ENCODE data around the gene GFRAL.

DNA sequence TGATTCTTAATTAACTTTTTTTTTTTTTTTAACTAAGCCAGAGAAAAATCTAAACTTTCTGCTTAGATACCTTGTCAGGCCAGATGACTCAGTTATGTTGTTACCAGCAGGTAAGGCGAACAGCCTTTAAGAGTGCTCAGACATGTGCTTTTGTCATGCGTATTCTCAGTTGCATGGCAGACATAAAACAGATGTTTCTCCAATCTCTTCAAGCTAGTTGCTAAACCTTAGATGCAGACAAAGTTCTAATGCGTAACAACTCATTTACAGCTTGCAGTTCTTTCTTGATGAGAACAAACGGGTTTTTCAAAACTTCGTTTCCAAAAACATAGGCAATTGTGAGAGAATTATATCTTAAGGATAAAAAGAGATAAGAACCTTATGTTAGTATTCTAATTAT is 49.6 kb upstream of the GFRAL start:
- TF ChIP-seq, protein P1, sequence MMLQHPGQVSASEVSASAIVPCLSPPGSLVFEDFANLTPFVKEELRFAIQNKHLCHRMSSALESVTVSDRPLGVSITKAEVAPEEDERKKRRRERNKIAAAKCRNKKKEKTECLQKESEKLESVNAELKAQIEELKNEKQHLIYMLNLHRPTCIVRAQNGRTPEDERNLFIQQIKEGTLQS (IDR thresholded peaks at IDR 0.05), result no peak
- TF ChIP-seq, protein P2, sequence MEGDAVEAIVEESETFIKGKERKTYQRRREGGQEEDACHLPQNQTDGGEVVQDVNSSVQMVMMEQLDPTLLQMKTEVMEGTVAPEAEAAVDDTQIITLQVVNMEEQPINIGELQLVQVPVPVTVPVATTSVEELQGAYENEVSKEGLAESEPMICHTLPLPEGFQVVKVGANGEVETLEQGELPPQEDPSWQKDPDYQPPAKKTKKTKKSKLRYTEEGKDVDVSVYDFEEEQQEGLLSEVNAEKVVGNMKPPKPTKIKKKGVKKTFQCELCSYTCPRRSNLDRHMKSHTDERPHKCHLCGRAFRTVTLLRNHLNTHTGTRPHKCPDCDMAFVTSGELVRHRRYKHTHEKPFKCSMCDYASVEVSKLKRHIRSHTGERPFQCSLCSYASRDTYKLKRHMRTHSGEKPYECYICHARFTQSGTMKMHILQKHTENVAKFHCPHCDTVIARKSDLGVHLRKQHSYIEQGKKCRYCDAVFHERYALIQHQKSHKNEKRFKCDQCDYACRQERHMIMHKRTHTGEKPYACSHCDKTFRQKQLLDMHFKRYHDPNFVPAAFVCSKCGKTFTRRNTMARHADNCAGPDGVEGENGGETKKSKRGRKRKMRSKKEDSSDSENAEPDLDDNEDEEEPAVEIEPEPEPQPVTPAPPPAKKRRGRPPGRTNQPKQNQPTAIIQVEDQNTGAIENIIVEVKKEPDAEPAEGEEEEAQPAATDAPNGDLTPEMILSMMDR (IDR thresholded peaks at IDR 0.05 in 2 of 3, conservative IDR thresholded peaks at IDR 0.05 in 1 of 3; ENCODE audit: borderline replicate concordance in 1 of 3, insufficient read depth in 1 of 3, low read depth in 2 of 3, low read length in 2 of 3), result no peak
- TF ChIP-seq EZH2 (IDR thresholded peaks at IDR 0.05), result no peak
- TF ChIP-seq EZH2phosphoT487 (IDR thresholded peaks at IDR 0.05; ENCODE audit: borderline replicate concordance), result no peak
- TF ChIP-seq, protein P3, sequence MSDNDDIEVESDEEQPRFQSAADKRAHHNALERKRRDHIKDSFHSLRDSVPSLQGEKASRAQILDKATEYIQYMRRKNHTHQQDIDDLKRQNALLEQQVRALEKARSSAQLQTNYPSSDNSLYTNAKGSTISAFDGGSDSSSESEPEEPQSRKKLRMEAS (IDR thresholded peaks at IDR 0.05), result no peak
- TF ChIP-seq SP1 (IDR thresholded peaks at IDR 0.05; ENCODE audit: low read depth), result no peak
- TF ChIP-seq POLR2A (IDR thresholded peaks at IDR 0.05; ENCODE audit: borderline replicate concordance, extremely low read depth, insufficient read depth, insufficient read length), result no peak
- TF ChIP-seq ZFX (IDR thresholded peaks at IDR 0.05), result no peak
- no peak for TF ChIP-seq SRF (IDR thresholded peaks at IDR 0.05; ENCODE audit: low read depth)
- TF ChIP-seq CEBPB (IDR thresholded peaks at IDR 0.05; ENCODE audit: low read depth), result no peak
- no peak for TF ChIP-seq POLR2AphosphoS5 (IDR thresholded peaks at IDR 0.05; ENCODE audit: low read depth, low read length)
- TF ChIP-seq TCF7L2 (IDR thresholded peaks at IDR 0.05; ENCODE audit: borderline replicate concordance, extremely low read depth, insufficient read depth, insufficient read length), result no peak
- no peak for TF ChIP-seq YY1 (IDR thresholded peaks at IDR 0.05; ENCODE audit: extremely low read depth, insufficient replicate concordance, low read depth, low read length)

Data from HCT116 (cell line).